HCT116 (cell line): Measurements from ENCODE around the gene KTN1. TPM values are rescaled to one million over a fixed set of nuclear protein-coding genes. Genes with fewer than 3 reads are reported as not detected.

Experiments
- ATAC-seq: fragments of 200-7000 bp; cut with Tn5 transposase; 2 replicates; pipeline ENCODE4 v1.9.1; 2020; ENCODE audit warnings: mild to moderate bottlenecking, moderate library complexity
- BruUV-seq: library from RNA; stranded (reverse); fragments of 400-500 nt; replicated peaks from 2 replicates; lab custom pipeline; 2021; lab: Mats Ljungman, UMichigan
- CTCF ChIA-PET: fragments of 300-600 bp; sonication (Branson Sonifier 250); formaldehyde crosslinking; loops from one replicate; lab custom pipeline; 2021; ENCODE audit warnings: antibody characterized with exemption; lab: Charles Lee
- POLR2A ChIA-PET: fragments of 300-600, 350-600 bp; sonication (Branson Sonifier 250); formaldehyde crosslinking; loops from one replicate; lab custom pipeline; 2021; ENCODE audit warnings: antibody characterized with exemption; lab: Charles Lee
- RAD21 ChIA-PET, 2 experiments: fragments of 300-600 bp; sonication (Branson Sonifier 250); formaldehyde crosslinking; loops; one replicate each; lab custom pipeline; 2023; ENCODE audit warnings: low total read pairs in 2 of 2; ENCODE audit not compliant: uncharacterized antibody in 2 of 2, unreplicated experiment in 2 of 2, low non-redundant PET in 1 of 2; lab: Charles Lee
- DNase-seq: peaks from one replicate; pipeline ENCODE4 v3.0.0-alpha.2; 2010; ENCODE audit warnings: low read depth, low spot score
- H2AFZ ChIP-seq: fragments of 200-600 bp; shearing (Covaris generic), sonication (generic); 2 replicates; pipeline ENCODE4 v1.6.1; 2017; ENCODE audit warnings: low read depth, mixed run types, mixed read lengths, antibody characterized with exemption, low read length; ENCODE audit not compliant: poor library complexity, severe bottlenecking
- H3K27ac ChIP-seq: 2 replicates; pipeline ENCODE4 v1.5.1; 2012; ENCODE audit warnings: low read depth, low read length
- H3K27me3 ChIP-seq: fragments of 200-600 bp; sonication (generic); 2 replicates; pipeline ENCODE4 v1.6.1; 2016; ENCODE audit warnings: mixed run types, low read length, mixed read lengths; ENCODE audit not compliant: insufficient read depth
- H3K36me3 ChIP-seq, 2 experiments: fragments of 200-500 bp in 1 of 2; fragments of 200-600 bp in 1 of 2; sonication (Bioruptor generic) in 1 of 2; sonication (generic) in 1 of 2; 2 replicates each; pipeline versions ENCODE4 v1.5.1 to v1.6.1; 2014 to 2016; ENCODE audit warnings: low read length in 2 of 2, inconsistent platforms in 1 of 2, mixed read lengths in 1 of 2, mixed run types in 1 of 2; ENCODE audit not compliant: insufficient read depth in 2 of 2, control insufficient read depth in 1 of 2
- H3K4me1 ChIP-seq, 2 experiments: fragments of 200-600 bp in 1 of 2; sonication (generic) in 1 of 2; 2 replicates each; pipeline versions ENCODE4 v1.5.1 to v1.6.1; 2012 to 2017; ENCODE audit warnings: low read length in 2 of 2, inconsistent platforms in 1 of 2, mild to moderate bottlenecking in 1 of 2, mixed read lengths in 1 of 2, mixed run types in 1 of 2, moderate library complexity in 1 of 2; ENCODE audit not compliant: insufficient read depth in 2 of 2, control insufficient read depth in 1 of 2
- H3K4me2 ChIP-seq: fragments of 200-600 bp; sonication (generic); 2 replicates; pipeline ENCODE4 v1.6.1; 2017; ENCODE audit warnings: mixed run types, low read length, mixed read lengths
- H3K4me3 ChIP-seq, 2 experiments: fragments of 200-600 bp in 1 of 2; sonication (generic) in 1 of 2; replicated peaks in 1 of 2; 2 replicates each; pipeline ENCODE4 v1.5.1; 2011 to 2016; ENCODE audit warnings: low read length in 2 of 2, control low read depth in 1 of 2, low read depth in 1 of 2, mild to moderate bottlenecking in 1 of 2, mixed read lengths in 1 of 2, mixed run types in 1 of 2
- H3K79me2 ChIP-seq: fragments of 200-600 bp; sonication (generic); 2 replicates; pipeline ENCODE4 v1.6.1; 2017; ENCODE audit warnings: mild to moderate bottlenecking, mixed run types, low read length, moderate library complexity, mixed read lengths; ENCODE audit not compliant: insufficient read depth
- H3K9ac ChIP-seq: fragments of 200-600 bp; sonication (generic); 2 replicates; pipeline ENCODE4 v1.6.1; 2016; ENCODE audit warnings: low read length, mixed read lengths
- H3K9me2 ChIP-seq: fragments of 200-600 bp; sonication (generic), shearing (Covaris generic); 2 replicates; pipeline ENCODE4 v1.6.1; 2017; ENCODE audit warnings: mixed run types, mild to moderate bottlenecking, moderate library complexity; ENCODE audit not compliant: insufficient read depth
- H3K9me3 ChIP-seq, 2 experiments: fragments of 200-500 bp in 1 of 2; fragments of 200-600 bp in 1 of 2; sonication (Bioruptor generic) in 1 of 2; sonication (generic) in 1 of 2; 2 replicates each; pipeline ENCODE4 v1.6.1; 2014 to 2017; ENCODE audit warnings: low read length in 2 of 2, mixed read lengths in 2 of 2, inconsistent platforms in 1 of 2, low read depth in 1 of 2, mild to moderate bottlenecking in 1 of 2, mixed run types in 1 of 2, moderate library complexity in 1 of 2; ENCODE audit not compliant: control insufficient read depth in 1 of 2, insufficient read depth in 1 of 2
- H4K20me1 ChIP-seq: fragments of 200-600 bp; sonication (generic), shearing (Covaris generic); 2 replicates; pipeline ENCODE4 v1.6.1; 2017; ENCODE audit warnings: mixed run types, mild to moderate bottlenecking, moderate library complexity; ENCODE audit not compliant: insufficient read depth
- intact Hi-C: fragments of 100-400 bp; cut with micrococcal nuclease; formaldehyde crosslinking; loops from 2 replicates; pipeline ENCODE4 v1.10.0; 2022
- total RNA-seq: library from RNA; stranded (reverse); gene quantifications from one replicate; pipeline ENCODE4 v1.2.1, GENCODE V29; 2021; ENCODE audit not compliant: unreplicated experiment
- TF ChIP-seq, protein P1 (sequence below): IDR thresholded peaks from 2 replicates; pipeline ENCODE4 v1.6.1; 2011; ENCODE audit warnings: mild to moderate bottlenecking, low read length, moderate library complexity; ENCODE audit not compliant: insufficient replicate concordance; ENCODE audit errors: extremely low read depth
- TF ChIP-seq, protein P2 (sequence below): IDR thresholded peaks from 2 replicates; pipeline ENCODE4 v1.6.1; 2012; ENCODE audit warnings: low read depth

Gene KTN1
- total RNA-seq, 1 experiment from 2014 or later = 105 TPM

DNA sequence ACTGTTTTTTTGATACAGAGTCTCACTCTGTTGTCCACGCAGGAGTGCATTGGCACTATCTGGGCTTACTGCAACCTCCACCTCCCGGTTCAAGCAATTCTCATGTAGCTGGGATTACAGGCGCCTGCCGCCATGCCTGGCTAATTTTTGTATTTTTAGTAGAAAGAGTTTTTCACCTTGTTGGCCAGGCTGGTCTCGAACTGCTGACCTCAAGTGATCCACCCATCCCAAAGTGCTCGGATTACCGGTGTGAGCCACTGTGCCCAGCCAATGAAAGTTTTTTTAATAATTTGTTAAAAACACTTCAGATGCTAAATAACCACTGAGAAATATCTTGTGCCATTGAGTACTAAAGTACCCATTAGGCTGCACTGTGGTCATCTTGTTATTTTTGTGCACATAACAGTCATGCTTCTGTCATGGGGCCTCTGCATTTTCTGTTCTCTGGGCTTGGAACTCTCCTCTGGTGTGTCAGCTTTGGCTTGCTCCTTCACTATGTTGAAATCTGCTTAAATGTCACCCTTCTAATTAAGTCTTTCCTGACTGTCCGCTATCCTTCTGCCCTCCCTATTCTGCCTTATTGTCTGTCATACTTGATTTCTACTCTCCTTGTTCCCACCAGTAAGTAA, 105.1 kb downstream of the KTN1 start:
- H3K9me3 ChIP-seq = no peaks in the 10 kb centered on the region
- no peak overlapping the region for H3K27ac ChIP-seq
- no peak overlapping the region for H2AFZ ChIP-seq
- TF ChIP-seq, protein P1, sequence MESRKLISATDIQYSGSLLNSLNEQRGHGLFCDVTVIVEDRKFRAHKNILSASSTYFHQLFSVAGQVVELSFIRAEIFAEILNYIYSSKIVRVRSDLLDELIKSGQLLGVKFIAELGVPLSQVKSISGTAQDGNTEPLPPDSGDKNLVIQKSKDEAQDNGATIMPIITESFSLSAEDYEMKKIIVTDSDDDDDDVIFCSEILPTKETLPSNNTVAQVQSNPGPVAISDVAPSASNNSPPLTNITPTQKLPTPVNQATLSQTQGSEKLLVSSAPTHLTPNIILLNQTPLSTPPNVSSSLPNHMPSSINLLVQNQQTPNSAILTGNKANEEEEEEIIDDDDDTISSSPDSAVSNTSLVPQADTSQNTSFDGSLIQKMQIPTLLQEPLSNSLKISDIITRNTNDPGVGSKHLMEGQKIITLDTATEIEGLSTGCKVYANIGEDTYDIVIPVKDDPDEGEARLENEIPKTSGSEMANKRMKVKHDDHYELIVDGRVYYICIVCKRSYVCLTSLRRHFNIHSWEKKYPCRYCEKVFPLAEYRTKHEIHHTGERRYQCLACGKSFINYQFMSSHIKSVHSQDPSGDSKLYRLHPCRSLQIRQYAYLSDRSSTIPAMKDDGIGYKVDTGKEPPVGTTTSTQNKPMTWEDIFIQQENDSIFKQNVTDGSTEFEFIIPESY = no peak
- TF ChIP-seq, protein P2, sequence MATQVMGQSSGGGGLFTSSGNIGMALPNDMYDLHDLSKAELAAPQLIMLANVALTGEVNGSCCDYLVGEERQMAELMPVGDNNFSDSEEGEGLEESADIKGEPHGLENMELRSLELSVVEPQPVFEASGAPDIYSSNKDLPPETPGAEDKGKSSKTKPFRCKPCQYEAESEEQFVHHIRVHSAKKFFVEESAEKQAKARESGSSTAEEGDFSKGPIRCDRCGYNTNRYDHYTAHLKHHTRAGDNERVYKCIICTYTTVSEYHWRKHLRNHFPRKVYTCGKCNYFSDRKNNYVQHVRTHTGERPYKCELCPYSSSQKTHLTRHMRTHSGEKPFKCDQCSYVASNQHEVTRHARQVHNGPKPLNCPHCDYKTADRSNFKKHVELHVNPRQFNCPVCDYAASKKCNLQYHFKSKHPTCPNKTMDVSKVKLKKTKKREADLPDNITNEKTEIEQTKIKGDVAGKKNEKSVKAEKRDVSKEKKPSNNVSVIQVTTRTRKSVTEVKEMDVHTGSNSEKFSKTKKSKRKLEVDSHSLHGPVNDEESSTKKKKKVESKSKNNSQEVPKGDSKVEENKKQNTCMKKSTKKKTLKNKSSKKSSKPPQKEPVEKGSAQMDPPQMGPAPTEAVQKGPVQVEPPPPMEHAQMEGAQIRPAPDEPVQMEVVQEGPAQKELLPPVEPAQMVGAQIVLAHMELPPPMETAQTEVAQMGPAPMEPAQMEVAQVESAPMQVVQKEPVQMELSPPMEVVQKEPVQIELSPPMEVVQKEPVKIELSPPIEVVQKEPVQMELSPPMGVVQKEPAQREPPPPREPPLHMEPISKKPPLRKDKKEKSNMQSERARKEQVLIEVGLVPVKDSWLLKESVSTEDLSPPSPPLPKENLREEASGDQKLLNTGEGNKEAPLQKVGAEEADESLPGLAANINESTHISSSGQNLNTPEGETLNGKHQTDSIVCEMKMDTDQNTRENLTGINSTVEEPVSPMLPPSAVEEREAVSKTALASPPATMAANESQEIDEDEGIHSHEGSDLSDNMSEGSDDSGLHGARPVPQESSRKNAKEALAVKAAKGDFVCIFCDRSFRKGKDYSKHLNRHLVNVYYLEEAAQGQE = no peak
- no peaks in the 10 kb centered on the region for H4K20me1 ChIP-seq
- no peak overlapping the region for H3K4me2 ChIP-seq
- no peak overlapping the region for H3K9ac ChIP-seq
- ATAC-seq (no peak), DNase-seq (no peak)
- H3K4me3 ChIP-seq = no peak overlapping the region
- no TSS peak for BruUV-seq
- intact Hi-C loops = no loop called here
- H3K9me2 ChIP-seq = no peaks in the 10 kb centered on the region
- H3K36me3 ChIP-seq = peaks cover 7 to 26% of the 10 kb centered on the region in 2 experiments; a peak in 3 of 4 replicates
- RAD21 ChIA-PET = no interaction called here
- CTCF ChIA-PET = no interaction called here
- no peaks in the 10 kb centered on the region for H3K27me3 ChIP-seq
- POLR2A ChIA-PET = no interaction called here
- H3K79me2 ChIP-seq = no peaks in the 10 kb centered on the region
- H3K4me1 ChIP-seq = no peaks in the 10 kb centered on the region
